ENCODE measurements around the gene ZNF57. TPM values are rescaled to one million over a fixed set of nuclear protein-coding genes. Genes with fewer than 3 reads are reported as not detected.
"Not testable (repeated sequence)": the region's sequence is repeated elsewhere in the genome, so short reads cannot be mapped to it uniquely, and the experiment has no call there.

ZNF57 gene
- total RNA-seq, 4 donors from 2014 or later, result 2.0 to 6.3 (median 4.7) TPM

- TF ChIP-seq CTCF (IDR thresholded peaks at IDR 0.05), result no peak
- ATAC-seq (ENCODE audit: low FRiP score), result no peak
- no peak for DNase-seq (ENCODE audit: low spot score)
These were observed 59.4 kb downstream of the ZNF57 start for GRCh38 chr19:2960120-2960519.

GRCh38 chr19:2962018-2962670, 61.4 kb downstream of the ZNF57 start:
- no peak for DNase-seq (ENCODE audit: low spot score)
- peak in 2 of 3 donors; percentile 94 for TF ChIP-seq CTCF (IDR thresholded peaks at IDR 0.05)
- peak; percentile 54 for ATAC-seq (ENCODE audit: low FRiP score)

- no peak for ATAC-seq (ENCODE audit: low FRiP score)
- DNase-seq (ENCODE audit: low spot score), result no peak
- no peak for TF ChIP-seq CTCF (IDR thresholded peaks at IDR 0.05)
These were observed 62.4 kb downstream of the ZNF57 start for GRCh38 chr19:2963122-2963521.

- DNase-seq (ENCODE audit: low spot score); ATAC-seq (ENCODE audit: low FRiP score): not testable (repeated sequence)
These were observed 62.9 kb downstream of the ZNF57 start for GRCh38 chr19:2963631-2964030.

- ATAC-seq (ENCODE audit: low FRiP score) (no peak), DNase-seq (ENCODE audit: low spot score) (no peak)
- no peak for TF ChIP-seq CTCF (IDR thresholded peaks at IDR 0.05)
These were observed 64.1 kb downstream of the ZNF57 start for GRCh38 chr19:2964874-2965273.

GRCh38 chr19:2967972-2968371, 67.2 kb downstream of the ZNF57 start:
- no peak for DNase-seq (ENCODE audit: low spot score)
- TF ChIP-seq CTCF (IDR thresholded peaks at IDR 0.05), result no peak

More at GRCh38 chr19:2967972-2968371, 67.2 kb downstream of the ZNF57 start:
- no peak for ATAC-seq (ENCODE audit: low FRiP score)

Other genes starting within 250 kb of the ZNF57 start
- 1 to 10 TPM; 1.3 to 3.9 (median 1.8) TPM for gene GNG7, start 198.2 kb upstream of the ZNF57 start, total RNA-seq
- 1 to 10 TPM in 3 of 4 donors, under 1 TPM in 1; 0.32 to 4.8 (median 2.8) TPM for gene DIRAS1, start 179.6 kb upstream of the ZNF57 start, total RNA-seq
- gene SLC39A3, start 160.9 kb upstream of the ZNF57 start, total RNA-seq, result 10 to 100 TPM; 26.0 to 38.0 (median 28.6) TPM
- 10 to 100 TPM; 32.7 to 50.4 (median 36.7) TPM for gene SGTA, start 117.7 kb upstream of the ZNF57 start, total RNA-seq
- 10 to 100 TPM; 27.4 to 50.2 (median 31.9) TPM for gene THOP1, start 115.4 kb upstream of the ZNF57 start, total RNA-seq
- gene ZNF554, start 81.1 kb upstream of the ZNF57 start, total RNA-seq, result 1 to 10 TPM in 3 of 4 donors, under 1 TPM in 1; 0.84 to 4.0 (median 3.1) TPM
- gene ZNF555, start 59.5 kb upstream of the ZNF57 start, total RNA-seq, result 1 to 10 TPM; 3.9 to 7.3 (median 4.8) TPM
- gene ZNF556, start 33.6 kb upstream of the ZNF57 start, total RNA-seq, result 1 to 10 TPM in 1 of 4 donors, under 1 TPM in 2, not detected in 1; 0.09 to 1.1 (median 0.31) TPM
- 1 to 10 TPM; 3.2 to 8.7 (median 3.8) TPM for gene ZNF77, start 44.0 kb downstream of the ZNF57 start, total RNA-seq
- gene TLE6, start 76.6 kb downstream of the ZNF57 start, total RNA-seq, result 1 to 10 TPM in 3 of 4 donors, under 1 TPM in 1; 0.36 to 2.8 (median 1.7) TPM
- 10 to 100 TPM; 19.3 to 39.8 (median 31.0) TPM for gene TLE2, start 128.4 kb downstream of the ZNF57 start, total RNA-seq
- gene TLE5, start 161.6 kb downstream of the ZNF57 start, total RNA-seq, result 100 to 1,000 TPM; 226 to 340 (median 261) TPM
- gene GNA11, start 193.4 kb downstream of the ZNF57 start, total RNA-seq, result 10 to 100 TPM; 36.9 to 58.2 (median 43.5) TPM
- gene GNA15, start 235.1 kb downstream of the ZNF57 start, total RNA-seq, result 10 to 100 TPM; 10.2 to 33.7 (median 10.8) TPM

Data from omental fat pad (tissue), 4 donors.